G401.6 (cell line): ENCODE measurements around the gene SPO11.

ENCODE experiments used
- FAIRE-seq: peaks from 2 replicates; lab custom pipeline; 2012; peaks lifted over from hg19 to GRCh38; lab: Jason Lieb, UNC

The SPO11 gene

GRCh38 chr20:57377350-57377749 lies 47.7 kb downstream of the SPO11 start:
- FAIRE-seq, result no peak

GRCh38 chr20:57378107-57378506 lies 48.5 kb downstream of the SPO11 start:
- FAIRE-seq, result no peak

GRCh38 chr20:57378646-57379262 lies 49.2 kb downstream of the SPO11 start:
- FAIRE-seq, result no peak

GRCh38 chr20:57379263-57379647 lies 49.7 kb downstream of the SPO11 start:
- FAIRE-seq, result no peak

- FAIRE-seq, result no peak
These were observed 50.6 kb downstream of the SPO11 start for GRCh38 chr20:57380081-57380750.

GRCh38 chr20:57381596-57382503 lies 52.2 kb downstream of the SPO11 start:
- peak; percentile 93 for FAIRE-seq

- FAIRE-seq, result no peak
These were observed 52.9 kb downstream of the SPO11 start for GRCh38 chr20:57382516-57382915.

- FAIRE-seq, result no peak
These were observed 54.1 kb downstream of the SPO11 start for GRCh38 chr20:57383447-57384347.

- FAIRE-seq, result no peak
These were observed 54.9 kb downstream of the SPO11 start for GRCh38 chr20:57384486-57384885.

- no peak for FAIRE-seq
These were observed 55.6 kb downstream of the SPO11 start for GRCh38 chr20:57384953-57385761.

- FAIRE-seq, result no peak
These were observed 56.3 kb downstream of the SPO11 start for GRCh38 chr20:57385940-57386339.

- no peak for FAIRE-seq
These were observed 57.2 kb downstream of the SPO11 start for GRCh38 chr20:57386762-57387161.

GRCh38 chr20:57387463-57387862 lies 57.9 kb downstream of the SPO11 start:
- FAIRE-seq, result no peak

- no peak for FAIRE-seq
These were observed 58.4 kb downstream of the SPO11 start for GRCh38 chr20:57387945-57388371.

GRCh38 chr20:57388953-57389694 lies 59.5 kb downstream of the SPO11 start:
- no peak for FAIRE-seq

GRCh38 chr20:57389695-57390603 lies 60.3 kb downstream of the SPO11 start:
- FAIRE-seq, result no peak

GRCh38 chr20:57390604-57391438 lies 61.2 kb downstream of the SPO11 start, which contains the start of gene RBM38:
RBM38 (plus strand) TSS chr20:57391396; CDS start chr20:57391582, 186 bp downstream.
- no peak for FAIRE-seq
